Measurements from ENCODE around the gene ELFN1.

DNA sequence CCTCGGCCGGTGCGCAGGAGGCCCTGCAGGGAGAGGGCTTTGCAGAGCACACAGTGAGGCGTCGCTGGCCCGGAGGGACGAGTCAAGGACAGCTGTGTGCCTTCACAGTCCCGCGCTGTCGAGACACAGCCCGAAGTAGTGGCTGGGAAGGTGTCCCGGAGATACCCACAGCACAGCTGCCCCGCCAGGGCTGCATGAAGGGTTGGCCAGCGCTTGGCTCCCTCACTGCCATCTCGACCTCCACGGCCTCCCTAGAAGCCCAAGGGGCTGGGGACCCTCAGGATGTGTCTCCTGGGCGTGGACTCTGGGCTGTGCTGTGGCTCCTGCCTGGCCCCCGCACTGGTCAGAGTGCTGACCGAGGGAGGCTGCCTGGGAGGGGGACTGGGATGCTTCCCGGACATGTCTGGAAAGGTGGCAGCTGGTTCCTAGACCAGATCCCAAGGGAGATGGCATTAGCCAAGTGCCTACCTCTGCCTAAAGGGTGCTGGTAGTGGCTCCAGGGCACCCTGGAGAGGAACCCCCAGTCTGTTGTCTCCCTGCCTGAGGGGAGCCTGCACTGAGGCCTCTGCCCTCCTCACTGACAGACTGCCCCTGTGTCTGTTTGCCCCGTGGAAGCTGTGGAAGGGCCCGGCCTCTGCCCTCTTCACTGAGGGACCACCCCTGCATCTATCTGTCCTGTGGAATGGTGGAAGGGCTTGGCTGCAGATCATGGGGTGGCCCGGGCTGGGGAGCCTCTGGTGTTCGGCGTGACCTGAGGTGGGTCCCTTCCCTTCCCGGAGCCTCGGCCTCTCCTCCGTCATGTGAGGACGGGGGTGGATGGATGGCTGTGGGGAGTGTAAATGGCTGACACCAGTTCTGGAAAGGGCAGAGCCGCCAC, 5.8 kb downstream of the ELFN1 start:
- TF ChIP-seq, protein P1, sequence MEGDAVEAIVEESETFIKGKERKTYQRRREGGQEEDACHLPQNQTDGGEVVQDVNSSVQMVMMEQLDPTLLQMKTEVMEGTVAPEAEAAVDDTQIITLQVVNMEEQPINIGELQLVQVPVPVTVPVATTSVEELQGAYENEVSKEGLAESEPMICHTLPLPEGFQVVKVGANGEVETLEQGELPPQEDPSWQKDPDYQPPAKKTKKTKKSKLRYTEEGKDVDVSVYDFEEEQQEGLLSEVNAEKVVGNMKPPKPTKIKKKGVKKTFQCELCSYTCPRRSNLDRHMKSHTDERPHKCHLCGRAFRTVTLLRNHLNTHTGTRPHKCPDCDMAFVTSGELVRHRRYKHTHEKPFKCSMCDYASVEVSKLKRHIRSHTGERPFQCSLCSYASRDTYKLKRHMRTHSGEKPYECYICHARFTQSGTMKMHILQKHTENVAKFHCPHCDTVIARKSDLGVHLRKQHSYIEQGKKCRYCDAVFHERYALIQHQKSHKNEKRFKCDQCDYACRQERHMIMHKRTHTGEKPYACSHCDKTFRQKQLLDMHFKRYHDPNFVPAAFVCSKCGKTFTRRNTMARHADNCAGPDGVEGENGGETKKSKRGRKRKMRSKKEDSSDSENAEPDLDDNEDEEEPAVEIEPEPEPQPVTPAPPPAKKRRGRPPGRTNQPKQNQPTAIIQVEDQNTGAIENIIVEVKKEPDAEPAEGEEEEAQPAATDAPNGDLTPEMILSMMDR (IDR thresholded peaks at IDR 0.05), result no peak
- no peak for TF ChIP-seq POLR2A (IDR thresholded peaks at IDR 0.05)

All from esophagus squamous epithelium (tissue), 4 donors.